HCT116 (cell line): ENCODE measurements around the gene C4orf50. TPM values are rescaled to one million over a fixed set of nuclear protein-coding genes. Genes with fewer than 3 reads are reported as not detected.

ENCODE experiments used
- ATAC-seq: fragments of 200-7000 bp; cut with Tn5 transposase; 2 replicates; pipeline ENCODE4 v1.9.1; 2020; ENCODE audit warnings: mild to moderate bottlenecking, moderate library complexity
- BruUV-seq: library from RNA; stranded (reverse); fragments of 400-500 nt; replicated peaks from 2 replicates; lab custom pipeline; 2021; lab: Mats Ljungman, UMichigan
- CTCF ChIA-PET: fragments of 300-600 bp; sonication (Branson Sonifier 250); formaldehyde crosslinking; loops from one replicate; lab custom pipeline; 2021; ENCODE audit warnings: antibody characterized with exemption; lab: Charles Lee
- POLR2A ChIA-PET: fragments of 300-600, 350-600 bp; sonication (Branson Sonifier 250); formaldehyde crosslinking; loops from one replicate; lab custom pipeline; 2021; ENCODE audit warnings: antibody characterized with exemption; lab: Charles Lee
- RAD21 ChIA-PET, 2 experiments: fragments of 300-600 bp; sonication (Branson Sonifier 250); formaldehyde crosslinking; loops; one replicate each; lab custom pipeline; 2023; ENCODE audit warnings: low total read pairs in 2 of 2; ENCODE audit not compliant: uncharacterized antibody in 2 of 2, unreplicated experiment in 2 of 2, low non-redundant PET in 1 of 2; lab: Charles Lee
- DNase-seq: peaks from one replicate; pipeline ENCODE4 v3.0.0-alpha.2; 2010; ENCODE audit warnings: low read depth, low spot score
- H2AFZ ChIP-seq: fragments of 200-600 bp; shearing (Covaris generic), sonication (generic); 2 replicates; pipeline ENCODE4 v1.6.1; 2017; ENCODE audit warnings: low read depth, mixed run types, mixed read lengths, antibody characterized with exemption, low read length; ENCODE audit not compliant: poor library complexity, severe bottlenecking
- H3K27ac ChIP-seq: 2 replicates; pipeline ENCODE4 v1.5.1; 2012; ENCODE audit warnings: low read depth, low read length
- H3K27me3 ChIP-seq: fragments of 200-600 bp; sonication (generic); 2 replicates; pipeline ENCODE4 v1.6.1; 2016; ENCODE audit warnings: mixed run types, low read length, mixed read lengths; ENCODE audit not compliant: insufficient read depth
- H3K36me3 ChIP-seq, 2 experiments: fragments of 200-500 bp in 1 of 2; fragments of 200-600 bp in 1 of 2; sonication (Bioruptor generic) in 1 of 2; sonication (generic) in 1 of 2; 2 replicates each; pipeline versions ENCODE4 v1.5.1 to v1.6.1; 2014 to 2016; ENCODE audit warnings: low read length in 2 of 2, inconsistent platforms in 1 of 2, mixed read lengths in 1 of 2, mixed run types in 1 of 2; ENCODE audit not compliant: insufficient read depth in 2 of 2, control insufficient read depth in 1 of 2
- H3K4me1 ChIP-seq, 2 experiments: fragments of 200-600 bp in 1 of 2; sonication (generic) in 1 of 2; 2 replicates each; pipeline versions ENCODE4 v1.5.1 to v1.6.1; 2012 to 2017; ENCODE audit warnings: low read length in 2 of 2, inconsistent platforms in 1 of 2, mild to moderate bottlenecking in 1 of 2, mixed read lengths in 1 of 2, mixed run types in 1 of 2, moderate library complexity in 1 of 2; ENCODE audit not compliant: insufficient read depth in 2 of 2, control insufficient read depth in 1 of 2
- H3K4me2 ChIP-seq: fragments of 200-600 bp; sonication (generic); 2 replicates; pipeline ENCODE4 v1.6.1; 2017; ENCODE audit warnings: mixed run types, low read length, mixed read lengths
- H3K4me3 ChIP-seq, 2 experiments: fragments of 200-600 bp in 1 of 2; sonication (generic) in 1 of 2; replicated peaks in 1 of 2; 2 replicates each; pipeline ENCODE4 v1.5.1; 2011 to 2016; ENCODE audit warnings: low read length in 2 of 2, control low read depth in 1 of 2, low read depth in 1 of 2, mild to moderate bottlenecking in 1 of 2, mixed read lengths in 1 of 2, mixed run types in 1 of 2
- H3K79me2 ChIP-seq: fragments of 200-600 bp; sonication (generic); 2 replicates; pipeline ENCODE4 v1.6.1; 2017; ENCODE audit warnings: mild to moderate bottlenecking, mixed run types, low read length, moderate library complexity, mixed read lengths; ENCODE audit not compliant: insufficient read depth
- H3K9ac ChIP-seq: fragments of 200-600 bp; sonication (generic); 2 replicates; pipeline ENCODE4 v1.6.1; 2016; ENCODE audit warnings: low read length, mixed read lengths
- H3K9me2 ChIP-seq: fragments of 200-600 bp; sonication (generic), shearing (Covaris generic); 2 replicates; pipeline ENCODE4 v1.6.1; 2017; ENCODE audit warnings: mixed run types, mild to moderate bottlenecking, moderate library complexity; ENCODE audit not compliant: insufficient read depth
- H3K9me3 ChIP-seq, 2 experiments: fragments of 200-500 bp in 1 of 2; fragments of 200-600 bp in 1 of 2; sonication (Bioruptor generic) in 1 of 2; sonication (generic) in 1 of 2; 2 replicates each; pipeline ENCODE4 v1.6.1; 2014 to 2017; ENCODE audit warnings: low read length in 2 of 2, mixed read lengths in 2 of 2, inconsistent platforms in 1 of 2, low read depth in 1 of 2, mild to moderate bottlenecking in 1 of 2, mixed run types in 1 of 2, moderate library complexity in 1 of 2; ENCODE audit not compliant: control insufficient read depth in 1 of 2, insufficient read depth in 1 of 2
- H4K20me1 ChIP-seq: fragments of 200-600 bp; sonication (generic), shearing (Covaris generic); 2 replicates; pipeline ENCODE4 v1.6.1; 2017; ENCODE audit warnings: mixed run types, mild to moderate bottlenecking, moderate library complexity; ENCODE audit not compliant: insufficient read depth
- ATF3 ChIP-seq: IDR thresholded peaks from 2 replicates; pipeline ENCODE4 v1.6.1; 2012
- CBX3 ChIP-seq: IDR thresholded peaks from 2 replicates; pipeline ENCODE4 v1.6.1; 2012; ENCODE audit warnings: low read depth
- CEBPB ChIP-seq: IDR thresholded peaks from 2 replicates; pipeline ENCODE4 v1.6.1; 2012; ENCODE audit warnings: low read depth
- CTCF ChIP-seq, 3 experiments: fragments of 200-600 bp in 1 of 3; sonication (generic) in 1 of 3; IDR thresholded peaks in 2 of 3; conservative IDR thresholded peaks in 1 of 3; 2 replicates each; pipeline ENCODE4 v1.5.1; 2012 to 2017; ENCODE audit warnings: low read depth in 2 of 3, low read length in 2 of 3, antibody characterized with exemption in 1 of 3, borderline replicate concordance in 1 of 3, control low read depth in 1 of 3, mild to moderate bottlenecking in 1 of 3, mixed read lengths in 1 of 3, mixed run types in 1 of 3, moderate library complexity in 1 of 3; ENCODE audit not compliant: insufficient read depth in 1 of 3
- EGR1 ChIP-seq: IDR thresholded peaks from 2 replicates; pipeline ENCODE4 v1.6.1; 2012; ENCODE audit warnings: low read depth
- FOSL1 ChIP-seq: IDR thresholded peaks from 2 replicates; pipeline ENCODE4 v1.6.1; 2012; ENCODE audit warnings: low read depth
- RAD21 ChIP-seq: IDR thresholded peaks from 2 replicates; pipeline ENCODE4 v1.6.1; 2012; ENCODE audit warnings: low read depth, mild to moderate bottlenecking
- SIN3A ChIP-seq: IDR thresholded peaks from 2 replicates; pipeline ENCODE4 v1.6.1; 2012; ENCODE audit warnings: low read depth
- TCF7L2 ChIP-seq: IDR thresholded peaks from 2 replicates; pipeline ENCODE4 v1.7.0; 2011; ENCODE audit warnings: borderline replicate concordance, inconsistent platforms; ENCODE audit not compliant: insufficient read depth, insufficient read length; ENCODE audit errors: extremely low read depth
- ZNF274 ChIP-seq: fragments of 200-500 bp; sonication (Bioruptor generic); IDR thresholded peaks from 2 replicates; pipeline ENCODE4 v1.6.1; 2014; ENCODE audit warnings: mild to moderate bottlenecking, low read depth, low read length, inconsistent platforms
- intact Hi-C: fragments of 100-400 bp; cut with micrococcal nuclease; formaldehyde crosslinking; loops from 2 replicates; pipeline ENCODE4 v1.10.0; 2022
- total RNA-seq: library from RNA; stranded (reverse); gene quantifications from one replicate; pipeline ENCODE4 v1.2.1, GENCODE V29; 2021; ENCODE audit not compliant: unreplicated experiment

The C4orf50 gene
- total RNA-seq, 1 experiment from 2014 or later, result not detected

- Histone ChIP-seq H2AFZ (no peak overlapping the region), H3K27ac (no peak overlapping the region), H3K79me2 (no peaks in the 10 kb centered on the region), H3K9me2 (no peaks in the 10 kb centered on the region), H3K36me3 (no peaks in the 10 kb centered on the region), H3K4me3 (no peak overlapping the region), H3K4me2 (no peak overlapping the region), H3K9me3 (no peaks in the 10 kb centered on the region), H3K9ac (no peak overlapping the region), H3K4me1 (no peaks in the 10 kb centered on the region), H4K20me1 (no peaks in the 10 kb centered on the region), H3K27me3 (no peaks in the 10 kb centered on the region)
- ATAC-seq (no peak), DNase-seq (no peak)
- intact Hi-C loops, result no loop called here
- TF ChIP-seq RAD21 (no peak), CEBPB (no peak), CBX3 (no peak), EGR1 (no peak), ZNF274 (no peak), TCF7L2 (no peak)
- BruUV-seq, result no TSS peak
- CTCF ChIA-PET, result no interaction called here
- POLR2A ChIA-PET, result no interaction called here
- RAD21 ChIA-PET, result no interaction called here
Measured at GRCh38 chr4:6017030-6017429, 1.2 kb downstream of the C4orf50 start.

- Histone ChIP-seq H3K27ac (no peak overlapping the region), H3K4me1 (no peaks in the 10 kb centered on the region), H3K9me2 (no peaks in the 10 kb centered on the region), H3K9ac (no peak overlapping the region), H2AFZ (no peak overlapping the region), H3K4me2 (no peak overlapping the region), H3K79me2 (no peaks in the 10 kb centered on the region), H3K9me3 (no peaks in the 10 kb centered on the region), H3K27me3 (0 out of 2 replicates have a peak, but pooled peaks cover 5% of the 10 kb centered on the region), H4K20me1 (no peaks in the 10 kb centered on the region), H3K4me3 (no peak overlapping the region), H3K36me3 (no peaks in the 10 kb centered on the region)
- intact Hi-C loops, result no loop called here
- CTCF ChIA-PET, result interaction anchor here (1.7 kb wide), 1 partner anchor 15 kb away, joined by 8 read pairs; no protein-coding TSS in a partner anchor
- POLR2A ChIA-PET, result no interaction called here
- no peak for ATAC-seq
- DNase-seq, result no peak
- TF ChIP-seq CTCF (IDR thresholded peaks at IDR 0.05 in 2 of 3, conservative IDR thresholded peaks at IDR 0.05 in 1 of 3; ENCODE audit: borderline replicate concordance in 1 of 3, insufficient read depth in 1 of 3, low read depth in 2 of 3, low read length in 2 of 3) (no peak), FOSL1 (no peak), ATF3 (no peak), SIN3A (no peak)
- BruUV-seq, result no TSS peak
- RAD21 ChIA-PET, result no interaction called here
Measured at GRCh38 chr4:6013564-6013963, 4.7 kb downstream of the C4orf50 start.
